ENCODE results near the gene CC2D1B.
A peak's percentile ranks its signal among the peaks of the same experiment; 100 is the strongest.

The CC2D1B gene

GRCh38 chr1:52359676-52360594 lies 6.1 kb downstream of the CC2D1B start:
- DNase-seq: no peak

- no peak for DNase-seq
Observed at GRCh38 chr1:52358851-52359497, 7.0 kb downstream of the CC2D1B start.

GRCh38 chr1:52357397-52357796 lies 8.6 kb downstream of the CC2D1B start:
- no peak for DNase-seq

GRCh38 chr1:52356818-52357355 lies 9.1 kb downstream of the CC2D1B start:
- DNase-seq: no peak

GRCh38 chr1:52355847-52356505 lies 10.0 kb downstream of the CC2D1B start:
- no peak for DNase-seq

GRCh38 chr1:52355436-52355835 lies 10.6 kb downstream of the CC2D1B start:
- no peak for DNase-seq

DNA sequence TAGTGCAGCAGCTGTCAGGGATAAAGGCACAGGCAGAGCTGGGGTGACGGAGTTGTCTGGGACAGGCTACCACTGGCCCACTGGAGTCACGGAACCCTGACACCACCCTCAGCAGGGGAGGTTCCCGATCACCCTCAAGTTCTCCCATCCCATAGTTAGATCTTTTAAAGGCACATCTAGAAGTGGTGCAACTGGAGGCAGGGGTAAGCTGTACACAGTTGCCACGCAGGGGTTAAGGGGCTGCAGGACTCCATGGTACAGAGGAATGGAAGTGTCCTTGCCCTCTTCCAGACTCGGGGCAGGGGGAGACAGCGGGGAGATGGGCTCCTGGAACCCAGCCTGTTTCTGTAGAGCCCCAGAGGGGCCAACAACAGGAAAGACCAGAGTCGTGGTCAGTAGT lies 13.3 kb downstream of the CC2D1B start:
- DNase-seq: no peak

GRCh38 chr1:52348704-52349300 lies 17.2 kb downstream of the CC2D1B start:
- peak; percentile 39 for DNase-seq

GRCh38 chr1:52346653-52347052 lies 19.4 kb downstream of the CC2D1B start:
- DNase-seq: no peak

DNA sequence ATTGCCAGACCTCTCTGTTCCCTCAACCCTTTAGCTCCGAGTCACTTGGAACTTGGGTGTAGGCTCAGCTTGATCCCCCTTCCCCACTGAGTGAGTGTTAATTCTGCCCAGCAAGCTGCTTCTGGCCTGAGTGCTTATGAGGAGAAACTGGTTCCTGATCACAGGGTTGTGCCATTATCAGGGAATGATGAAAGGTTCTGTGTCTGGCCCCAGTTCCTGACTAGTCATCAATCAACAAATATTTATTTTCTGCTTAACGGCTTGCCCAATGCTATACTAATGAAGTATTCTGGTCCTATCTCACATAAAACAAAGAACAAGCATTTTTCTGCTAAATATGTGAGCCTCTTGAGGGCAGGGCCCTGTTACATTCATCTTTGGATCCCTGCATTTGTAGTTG lies 20.8 kb downstream of the CC2D1B start:
- DNase-seq: no peak

GRCh38 chr1:52343979-52344378 lies 22.0 kb downstream of the CC2D1B start:
- no peak for DNase-seq

GRCh38 chr1:52341655-52342260 lies 24.2 kb downstream of the CC2D1B start:
- no peak for DNase-seq

- DNase-seq: no peak
Observed at GRCh38 chr1:52337439-52337838, 28.6 kb downstream of the CC2D1B start.

- DNase-seq: no peak
Observed at GRCh38 chr1:52334906-52335528, 31.0 kb downstream of the CC2D1B start.

DNA sequence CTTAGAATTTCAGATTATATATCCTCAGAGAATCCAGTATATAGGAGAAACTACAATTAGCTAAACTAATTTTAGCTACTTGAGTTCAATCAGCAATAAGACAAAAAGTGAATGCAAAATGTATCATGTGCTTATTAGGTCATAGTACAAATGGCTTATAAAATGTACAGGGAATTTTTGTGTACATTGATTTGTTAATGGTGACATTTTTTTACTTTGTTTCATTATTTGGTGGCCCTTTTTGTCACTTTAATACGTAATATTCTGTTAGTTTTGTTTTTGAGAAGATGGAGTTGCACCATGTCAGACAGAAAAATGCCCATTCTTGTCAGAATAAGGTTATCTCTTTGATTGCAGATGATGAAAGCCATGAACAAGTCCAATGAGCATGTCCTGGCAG lies 33.6 kb downstream of the CC2D1B start:
- DNase-seq: no peak

DNA sequence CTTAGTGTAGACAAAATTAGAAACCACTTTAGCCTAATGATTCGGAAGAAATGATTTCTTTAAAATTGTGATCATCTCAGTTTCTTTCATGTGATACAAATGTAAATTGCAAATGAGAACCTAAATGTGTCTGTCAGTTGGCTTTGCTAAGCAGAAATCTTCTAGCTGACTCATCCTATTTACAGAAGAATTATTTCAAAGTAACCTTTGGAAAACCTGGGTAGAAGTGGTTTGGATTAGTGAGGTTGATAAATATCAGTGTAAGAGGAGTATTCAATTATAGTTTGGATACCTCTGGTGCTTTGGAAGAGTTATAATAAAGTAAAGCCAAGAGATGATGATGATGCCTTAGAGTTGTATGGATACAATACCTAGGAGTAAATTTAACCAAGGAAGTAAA lies 37.4 kb downstream of the CC2D1B start:
- no peak for DNase-seq

DNA sequence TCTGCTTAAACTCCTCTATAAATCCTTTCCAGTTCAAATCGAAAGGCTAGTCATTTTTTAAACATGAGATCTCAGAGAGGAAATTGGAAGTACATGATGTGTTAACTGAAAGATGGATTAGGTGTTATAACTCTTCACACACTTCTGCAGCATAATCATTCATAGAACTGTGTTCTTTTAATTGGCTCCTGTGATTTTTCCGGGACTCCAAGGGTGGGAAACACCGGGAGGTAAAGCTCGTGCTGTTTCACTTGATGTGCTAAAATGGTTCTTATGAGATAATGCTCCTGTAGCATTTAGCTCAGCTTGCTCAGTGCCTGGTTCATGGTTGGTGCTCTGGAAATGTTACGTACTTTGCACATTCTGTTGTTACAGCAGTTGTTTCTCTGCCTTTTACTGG lies 40.2 kb downstream of the CC2D1B start:
- DNase-seq: no peak

- DNase-seq: no peak
Observed at GRCh38 chr1:52323731-52324130, 42.3 kb downstream of the CC2D1B start.

DNA sequence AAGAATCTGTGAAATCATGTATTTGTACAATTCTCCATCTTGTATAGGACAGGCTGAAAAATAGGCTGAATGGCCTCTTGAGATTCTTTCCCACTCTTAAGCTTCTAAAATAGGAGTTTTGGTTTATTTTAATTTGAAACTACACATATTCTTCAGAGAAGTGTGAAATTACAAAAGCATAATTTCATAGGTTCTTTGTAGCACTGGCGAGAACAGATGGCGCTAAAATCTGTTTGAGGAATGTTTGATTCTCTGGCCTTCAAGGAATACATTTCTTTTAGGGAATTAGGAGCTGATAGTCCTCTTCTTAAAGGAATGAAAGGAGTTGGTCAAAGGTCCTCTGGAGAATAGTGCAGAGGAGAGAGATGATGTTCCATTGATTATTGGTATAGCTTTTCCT lies 44.9 kb downstream of the CC2D1B start:
- no peak for DNase-seq

DNA sequence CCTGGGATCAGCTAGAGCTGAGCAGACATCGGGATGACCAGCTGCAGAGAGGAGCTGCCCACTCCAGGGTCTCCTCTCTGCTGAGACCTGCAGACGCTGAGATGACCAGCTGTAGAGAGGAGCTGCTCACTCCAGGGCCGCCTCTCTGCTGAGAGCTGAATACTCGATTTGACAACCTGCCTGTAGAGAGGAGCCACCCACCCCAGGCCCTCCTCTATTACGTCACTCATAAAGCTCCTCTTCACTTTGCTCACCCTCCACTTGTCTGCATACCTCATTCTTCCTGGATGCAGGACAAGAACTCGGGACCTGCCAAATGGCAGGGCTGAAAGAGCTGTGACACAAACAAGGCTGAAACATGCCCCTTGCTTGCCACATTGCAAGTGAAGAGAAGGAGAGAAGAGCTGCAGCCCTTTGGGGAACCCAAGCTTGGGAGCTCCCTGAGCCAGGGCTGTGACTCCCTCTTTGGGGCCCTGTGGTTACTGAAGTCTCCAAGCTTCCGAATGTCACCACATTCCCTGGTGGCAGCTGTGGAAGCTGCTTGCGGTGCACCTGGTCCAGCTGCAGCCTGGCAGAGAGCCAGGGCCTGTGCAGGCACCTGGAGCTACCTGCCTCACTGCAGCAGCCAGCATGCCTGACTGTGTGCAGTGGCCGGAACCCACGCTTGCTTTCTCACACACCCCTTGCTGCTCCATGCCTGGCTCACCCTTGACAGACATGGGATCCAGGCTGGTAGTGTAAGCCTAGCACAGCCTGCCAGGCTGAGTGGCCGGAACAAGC lies 59.6 kb downstream of the CC2D1B start:
- no peak for DNase-seq
